A673 (cell line): ENCODE measurements around the gene EFCAB9.

ENCODE experiments used
- EZH2 ChIP-seq: fragments of 200-600 bp; sonication (generic); IDR thresholded peaks from 2 replicates; pipeline ENCODE4 v1.6.1; 2017; ENCODE audit warnings: borderline replicate concordance, low read depth, mild to moderate bottlenecking, mixed read lengths, antibody characterized with exemption, low read length; ENCODE audit not compliant: poor library complexity, severe bottlenecking
- TF ChIP-seq, protein P1 (sequence below): fragments of 300-800, 200-600 bp; sonication (generic); conservative IDR thresholded peaks from 2 replicates; pipeline ENCODE4 v1.5.1; 2017; ENCODE audit warnings: low read depth, mild to moderate bottlenecking, antibody characterized with exemption, low read length, moderate library complexity, mixed read lengths

DNA sequence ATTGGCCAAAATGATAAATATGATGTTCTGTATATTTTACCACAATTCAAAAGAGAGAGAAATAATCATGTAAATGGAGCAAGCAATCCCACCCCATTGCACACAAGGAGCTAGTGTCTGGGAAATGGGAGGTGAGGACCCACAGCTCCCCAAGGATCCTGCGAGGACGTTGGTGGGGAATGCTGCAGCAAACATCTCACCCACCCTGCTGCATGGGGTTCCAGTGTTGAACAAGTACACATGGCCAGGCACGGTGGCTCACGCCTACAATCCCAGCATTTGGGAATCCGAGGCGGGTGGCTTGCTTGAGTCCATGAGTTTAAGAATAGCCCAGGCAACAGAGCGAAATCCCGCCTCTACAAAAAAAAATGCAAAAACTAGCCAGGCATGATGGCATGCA, 35.0 kb upstream of the EFCAB9 start:
- TF ChIP-seq EZH2 = no peak
- TF ChIP-seq, protein P1, sequence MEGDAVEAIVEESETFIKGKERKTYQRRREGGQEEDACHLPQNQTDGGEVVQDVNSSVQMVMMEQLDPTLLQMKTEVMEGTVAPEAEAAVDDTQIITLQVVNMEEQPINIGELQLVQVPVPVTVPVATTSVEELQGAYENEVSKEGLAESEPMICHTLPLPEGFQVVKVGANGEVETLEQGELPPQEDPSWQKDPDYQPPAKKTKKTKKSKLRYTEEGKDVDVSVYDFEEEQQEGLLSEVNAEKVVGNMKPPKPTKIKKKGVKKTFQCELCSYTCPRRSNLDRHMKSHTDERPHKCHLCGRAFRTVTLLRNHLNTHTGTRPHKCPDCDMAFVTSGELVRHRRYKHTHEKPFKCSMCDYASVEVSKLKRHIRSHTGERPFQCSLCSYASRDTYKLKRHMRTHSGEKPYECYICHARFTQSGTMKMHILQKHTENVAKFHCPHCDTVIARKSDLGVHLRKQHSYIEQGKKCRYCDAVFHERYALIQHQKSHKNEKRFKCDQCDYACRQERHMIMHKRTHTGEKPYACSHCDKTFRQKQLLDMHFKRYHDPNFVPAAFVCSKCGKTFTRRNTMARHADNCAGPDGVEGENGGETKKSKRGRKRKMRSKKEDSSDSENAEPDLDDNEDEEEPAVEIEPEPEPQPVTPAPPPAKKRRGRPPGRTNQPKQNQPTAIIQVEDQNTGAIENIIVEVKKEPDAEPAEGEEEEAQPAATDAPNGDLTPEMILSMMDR = no peak
